Sigmoid colon (tissue), 4 donors: ENCODE results near the gene MLF1.

ENCODE experiments used
- POLR2A ChIP-seq, 2 donors: fragments of 450-650 bp; IDR thresholded peaks; one replicate each; pipeline ENCODE4 v1.6.1; 2016; ENCODE audit warnings: antibody characterized with exemption in 2 of 2, mild to moderate bottlenecking in 2 of 2, moderate library complexity in 2 of 2
- POLR2AphosphoS5 ChIP-seq, 4 donors: sonication (generic); formaldehyde crosslinking; IDR thresholded peaks; one replicate each; pipeline ENCODE4 v1.6.1; 2017; ENCODE audit warnings: antibody characterized with exemption in 4 of 4
- TF ChIP-seq, protein P1 (sequence below), 4 experiments: fragments of 450-650 bp in 3 of 4; fragments of 200-600 bp in 1 of 4; IDR thresholded peaks; one replicate each; pipeline ENCODE4 v1.5.1; 2016 to 2019; ENCODE audit warnings: antibody characterized with exemption in 4 of 4, mild to moderate bottlenecking in 3 of 4, moderate library complexity in 2 of 4

DNA sequence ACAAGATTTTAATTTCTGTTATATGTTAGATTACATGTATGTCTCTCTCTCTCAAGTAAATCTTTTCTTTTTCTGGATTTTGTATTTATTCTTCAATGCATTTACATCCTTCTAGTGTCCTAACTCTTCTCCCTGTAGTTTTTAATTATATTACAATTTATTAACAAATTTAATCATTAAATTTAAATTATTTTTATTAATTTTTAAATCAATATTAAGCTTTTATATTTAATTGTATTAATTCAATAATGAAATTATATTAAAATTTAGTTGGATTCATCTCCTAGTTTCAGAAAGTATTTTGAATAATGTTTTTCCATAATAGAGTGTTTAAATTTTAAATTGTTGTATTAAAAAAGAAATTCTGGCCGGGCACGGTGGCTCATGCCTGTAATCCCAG lies 29.8 kb downstream of the MLF1 start:
- TF ChIP-seq POLR2A (IDR thresholded peaks at IDR 0.05): no peak
- TF ChIP-seq, protein P1, sequence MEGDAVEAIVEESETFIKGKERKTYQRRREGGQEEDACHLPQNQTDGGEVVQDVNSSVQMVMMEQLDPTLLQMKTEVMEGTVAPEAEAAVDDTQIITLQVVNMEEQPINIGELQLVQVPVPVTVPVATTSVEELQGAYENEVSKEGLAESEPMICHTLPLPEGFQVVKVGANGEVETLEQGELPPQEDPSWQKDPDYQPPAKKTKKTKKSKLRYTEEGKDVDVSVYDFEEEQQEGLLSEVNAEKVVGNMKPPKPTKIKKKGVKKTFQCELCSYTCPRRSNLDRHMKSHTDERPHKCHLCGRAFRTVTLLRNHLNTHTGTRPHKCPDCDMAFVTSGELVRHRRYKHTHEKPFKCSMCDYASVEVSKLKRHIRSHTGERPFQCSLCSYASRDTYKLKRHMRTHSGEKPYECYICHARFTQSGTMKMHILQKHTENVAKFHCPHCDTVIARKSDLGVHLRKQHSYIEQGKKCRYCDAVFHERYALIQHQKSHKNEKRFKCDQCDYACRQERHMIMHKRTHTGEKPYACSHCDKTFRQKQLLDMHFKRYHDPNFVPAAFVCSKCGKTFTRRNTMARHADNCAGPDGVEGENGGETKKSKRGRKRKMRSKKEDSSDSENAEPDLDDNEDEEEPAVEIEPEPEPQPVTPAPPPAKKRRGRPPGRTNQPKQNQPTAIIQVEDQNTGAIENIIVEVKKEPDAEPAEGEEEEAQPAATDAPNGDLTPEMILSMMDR (IDR thresholded peaks at IDR 0.05): no peak
- no peak for TF ChIP-seq POLR2AphosphoS5 (IDR thresholded peaks at IDR 0.05)
